HUES64 (cell line): Measurements from ENCODE around the gene GNB1L. TPM values are rescaled to one million over a fixed set of nuclear protein-coding genes. Genes with fewer than 3 reads are reported as not detected.

Source experiments
- H3K27ac ChIP-seq: 2 replicates; pipeline ENCODE4 v1.7.0; 2013; ENCODE audit warnings: low read depth, low read length, inconsistent platforms
- H3K27me3 ChIP-seq: 2 replicates; pipeline ENCODE4 v1.6.1; 2013; ENCODE audit warnings: mild to moderate bottlenecking, low read length; ENCODE audit not compliant: insufficient read depth
- H3K36me3 ChIP-seq: 2 replicates; pipeline ENCODE4 v1.6.1; 2013; ENCODE audit warnings: mild to moderate bottlenecking, low read length; ENCODE audit not compliant: insufficient read depth
- H3K4me1 ChIP-seq: 2 replicates; pipeline ENCODE4 v1.6.1; 2013; ENCODE audit warnings: mild to moderate bottlenecking, low read length, moderate library complexity; ENCODE audit not compliant: insufficient read depth
- H3K4me3 ChIP-seq: 2 replicates; pipeline ENCODE4 v1.5.1; 2013; ENCODE audit warnings: mild to moderate bottlenecking, low read length, moderate library complexity
- H3K9ac ChIP-seq: 2 replicates; pipeline ENCODE4 v1.6.1; 2013; ENCODE audit warnings: mild to moderate bottlenecking, low read depth, low read length
- H3K9me3 ChIP-seq: 2 replicates; pipeline ENCODE4 v1.6.1; 2013; ENCODE audit warnings: low read depth, low read length; ENCODE audit not compliant: insufficient read depth
- WGBS: fragments of 150-250, 120-280 bp; methylation state at CpG from one replicate; pipeline ENCODE4 v1.1.7; 2013; ENCODE audit warnings: missing lambda C conversion rate; 5-methylcytosine and 5-hydroxymethylcytosine counted together
- polyA plus RNA-seq, 2 experiments: library from polyadenylated mRNA; stranded (reverse); fragments of 50-300 nt; gene quantifications; one replicate each; pipeline ENCODE4 v1.2.3, GENCODE V29; 2013

The GNB1L gene, protein sequence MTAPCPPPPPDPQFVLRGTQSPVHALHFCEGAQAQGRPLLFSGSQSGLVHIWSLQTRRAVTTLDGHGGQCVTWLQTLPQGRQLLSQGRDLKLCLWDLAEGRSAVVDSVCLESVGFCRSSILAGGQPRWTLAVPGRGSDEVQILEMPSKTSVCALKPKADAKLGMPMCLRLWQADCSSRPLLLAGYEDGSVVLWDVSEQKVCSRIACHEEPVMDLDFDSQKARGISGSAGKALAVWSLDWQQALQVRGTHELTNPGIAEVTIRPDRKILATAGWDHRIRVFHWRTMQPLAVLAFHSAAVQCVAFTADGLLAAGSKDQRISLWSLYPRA
- 9.5 TPM for polyA plus RNA-seq (2013, experiment 1 of 2)
- 11.0 TPM for polyA plus RNA-seq (2013, experiment 2 of 2)

DNA sequence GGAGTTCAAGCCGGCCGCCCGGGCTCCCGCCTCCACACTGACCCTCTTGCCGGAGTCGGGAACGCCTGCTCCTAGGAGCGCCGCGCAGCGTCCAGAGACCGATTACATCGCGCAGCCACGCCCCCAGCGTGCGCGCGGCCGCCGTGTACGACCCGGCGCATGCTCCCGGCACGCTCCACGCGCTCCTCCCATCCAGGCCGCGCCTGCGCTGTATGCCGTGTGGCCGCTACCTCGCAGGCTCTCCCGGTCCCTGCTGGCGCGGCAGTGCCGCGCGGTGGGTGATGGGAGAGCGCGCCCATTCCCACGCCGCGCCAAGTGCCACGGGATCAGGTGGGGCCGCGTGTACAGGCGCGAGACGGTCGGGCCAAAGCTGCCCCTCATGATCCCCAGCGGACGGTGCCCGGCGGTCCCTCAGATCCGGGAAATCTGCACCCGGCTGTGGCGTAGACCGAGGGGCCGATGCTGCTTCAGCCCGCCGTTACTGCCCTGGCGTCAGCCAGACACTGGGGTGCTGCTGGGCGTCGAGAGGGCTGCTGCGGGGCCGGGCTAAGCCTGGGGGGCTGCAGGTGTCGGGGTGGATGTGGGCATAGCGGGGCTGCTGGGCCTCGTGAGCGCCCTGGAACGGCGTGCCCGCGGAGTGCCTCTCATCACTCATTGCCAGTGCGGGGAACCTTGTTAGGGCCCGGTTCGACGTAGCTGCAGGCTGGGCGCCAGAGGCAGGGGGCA is at the start of gene GNB1L, which contains the start of gene RTL10:
TSS of gene GNB1L (minus strand) at position 97 of the 726 bp plus-strand sequence. CDS start 33,519 bp downstream, outside the sequence.
TSS of gene RTL10 (minus strand) at position 97 of the 726 bp plus-strand sequence. CDS start 2,613 bp downstream, outside the sequence.
- Histone ChIP-seq H3K4me1 (peaks cover 10% of the 10 kb centered on the region), H3K9ac (peak within 1 kb of the TSS; percentile 87), H3K27me3 (no peaks in the 10 kb centered on the region), H3K4me3 (peak within 1 kb of the TSS; percentile 90), H3K27ac (peak within 1 kb of the TSS; percentile 87), H3K36me3 (peaks cover 31% of the 10 kb centered on the region), H3K9me3 (no peaks in the 10 kb centered on the region)
- WGBS = under 1% methylated on average over 81 of the region's 81 CpGs

DNA sequence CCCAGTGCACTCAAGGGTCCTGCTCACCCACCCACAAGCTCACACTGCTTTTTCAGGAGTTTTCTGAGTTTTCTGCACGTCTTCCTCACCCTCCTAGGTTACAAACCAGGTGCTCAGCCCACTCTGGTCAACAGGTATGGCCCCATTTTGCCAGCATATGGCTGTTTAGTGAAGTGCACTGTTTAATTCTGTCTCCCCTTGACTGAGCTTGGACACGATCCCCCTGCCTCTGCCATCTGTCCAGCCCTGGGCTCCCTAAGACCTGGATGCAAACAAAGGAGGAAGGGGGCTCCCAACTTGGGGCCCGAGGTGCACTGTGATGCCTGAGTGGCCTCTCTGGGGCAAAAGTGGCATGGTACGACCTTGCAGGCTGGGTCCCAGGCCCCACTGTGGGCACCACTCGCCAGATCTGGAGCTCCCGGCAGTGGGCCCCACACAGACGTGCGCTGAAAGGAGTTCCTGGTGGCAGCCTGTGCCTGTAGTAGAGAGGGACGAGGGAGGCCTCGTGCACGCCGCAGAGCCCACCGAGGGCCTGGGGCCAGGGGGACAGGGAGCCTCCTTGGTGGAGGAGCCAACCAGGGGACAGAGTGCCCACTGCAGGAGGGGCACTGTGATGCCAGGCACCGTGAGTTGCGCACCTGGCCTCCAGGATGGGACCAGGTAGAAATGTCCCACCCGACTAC is 49.6 kb upstream of the GNB1L start:
- Histone ChIP-seq H3K4me3 (no peak overlapping the region), H3K9ac (no peak overlapping the region; the same call in 1 of the 2 replicates)

DNA sequence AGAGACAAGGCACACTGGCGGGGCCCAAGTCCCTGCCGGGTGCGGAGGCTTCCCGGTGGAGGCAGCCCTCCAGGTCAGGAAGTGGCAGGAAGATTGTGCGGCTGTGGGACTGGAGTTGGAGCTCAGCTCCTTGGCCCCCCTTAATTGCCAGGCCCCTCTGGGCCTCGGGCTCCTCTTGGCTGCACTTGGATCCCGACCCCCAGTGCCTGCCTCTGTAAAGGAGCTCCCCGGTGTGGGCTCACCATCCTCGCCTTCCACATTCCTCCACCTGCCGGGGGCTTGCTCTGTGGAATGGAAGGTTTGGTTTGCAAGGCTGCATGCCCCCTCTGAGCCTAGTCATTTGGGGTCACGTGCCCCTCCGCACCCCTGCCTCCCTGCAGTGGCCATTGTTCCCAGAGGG is 48.8 kb upstream of the GNB1L start:
- Histone ChIP-seq H3K9me3 (no peaks in the 10 kb centered on the region), H3K4me1 (peaks cover 10% of the 10 kb centered on the region; the same call in 1 of the 2 replicates), H3K36me3 (no peaks in the 10 kb centered on the region), H3K27me3 (no peaks in the 10 kb centered on the region), H3K4me3 (no peak overlapping the region), H3K9ac (no peak overlapping the region), H3K27ac (no peak overlapping the region)
- WGBS = 78% methylated on average over 12 of the region's 12 CpGs

More for the DNA sequence above, 49.6 kb upstream of the GNB1L start:
- H3K4me1 ChIP-seq = peaks cover 10% of the 10 kb centered on the region; the same call in 1 of the 2 replicates
- no peaks in the 10 kb centered on the region for H3K9me3 ChIP-seq
- H3K27ac ChIP-seq = no peak overlapping the region
- H3K27me3 ChIP-seq = no peaks in the 10 kb centered on the region
- 88% methylated on average over 16 of the region's 16 CpGs for WGBS
- no peaks in the 10 kb centered on the region for H3K36me3 ChIP-seq

DNA sequence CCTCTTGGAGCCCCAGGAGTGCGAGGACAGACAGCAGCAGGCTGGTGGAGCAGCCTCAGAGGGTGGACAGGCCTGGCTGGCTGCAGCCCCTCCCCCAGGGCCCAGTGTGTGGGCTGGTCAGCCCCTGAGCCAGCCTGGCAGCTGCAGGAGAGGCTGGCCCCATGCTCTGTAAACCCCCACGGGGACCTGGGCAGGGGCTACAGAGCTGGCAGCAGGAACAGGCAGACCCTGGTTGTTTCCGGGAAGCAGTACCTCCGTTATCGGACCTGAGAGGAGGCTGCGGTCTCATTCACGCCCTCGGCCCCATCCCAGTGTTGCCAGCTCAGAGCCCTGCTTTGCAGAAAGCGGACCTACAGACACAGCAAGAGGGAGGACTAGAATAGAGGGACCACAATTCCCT is 48.4 kb upstream of the GNB1L start:
- Histone ChIP-seq H3K9ac (no peak overlapping the region), H3K27ac (0 out of 2 replicates have a peak overlapping the region, but pooled peaks have one; percentile 12), H3K9me3 (no peaks in the 10 kb centered on the region), H3K4me1 (peaks cover 10% of the 10 kb centered on the region; the same call in 1 of the 2 replicates), H3K36me3 (no peaks in the 10 kb centered on the region), H3K4me3 (no peak overlapping the region), H3K27me3 (no peaks in the 10 kb centered on the region)
- WGBS = 80% methylated on average over 9 of the region's 9 CpGs

DNA sequence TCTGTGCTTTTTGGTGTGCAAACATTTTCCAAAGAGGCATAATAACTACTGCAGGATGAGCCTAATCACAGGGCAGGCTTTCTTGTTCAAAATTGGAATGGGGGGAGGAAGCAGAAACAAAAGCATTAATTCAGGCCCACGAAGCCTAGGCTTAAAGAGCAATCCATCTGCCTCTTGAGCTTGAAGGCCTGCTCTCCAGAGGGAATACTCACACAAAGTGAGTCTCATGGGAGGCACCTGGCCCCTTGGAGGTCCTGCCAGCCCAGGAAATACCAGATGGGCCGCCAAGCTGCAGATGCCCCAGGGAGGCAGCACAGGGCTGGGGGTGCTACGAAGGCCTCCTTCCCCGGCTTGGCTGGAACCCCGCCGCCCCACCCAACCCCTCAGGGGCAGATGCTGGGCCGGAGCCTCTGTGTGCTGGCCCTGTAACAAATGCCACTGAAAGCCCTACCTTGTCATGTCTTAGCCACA is 47.6 kb upstream of the GNB1L start:
- no peaks in the 10 kb centered on the region for H3K27me3 ChIP-seq
- H3K4me3 ChIP-seq = no peak overlapping the region
- no peak overlapping the region for H3K27ac ChIP-seq
- H3K36me3 ChIP-seq = no peaks in the 10 kb centered on the region
- WGBS = 90% methylated on average over 7 of the region's 7 CpGs
- no peak overlapping the region for H3K9ac ChIP-seq
- H3K4me1 ChIP-seq = peaks cover 10% of the 10 kb centered on the region; the same call in 1 of the 2 replicates
- H3K9me3 ChIP-seq = no peaks in the 10 kb centered on the region

DNA sequence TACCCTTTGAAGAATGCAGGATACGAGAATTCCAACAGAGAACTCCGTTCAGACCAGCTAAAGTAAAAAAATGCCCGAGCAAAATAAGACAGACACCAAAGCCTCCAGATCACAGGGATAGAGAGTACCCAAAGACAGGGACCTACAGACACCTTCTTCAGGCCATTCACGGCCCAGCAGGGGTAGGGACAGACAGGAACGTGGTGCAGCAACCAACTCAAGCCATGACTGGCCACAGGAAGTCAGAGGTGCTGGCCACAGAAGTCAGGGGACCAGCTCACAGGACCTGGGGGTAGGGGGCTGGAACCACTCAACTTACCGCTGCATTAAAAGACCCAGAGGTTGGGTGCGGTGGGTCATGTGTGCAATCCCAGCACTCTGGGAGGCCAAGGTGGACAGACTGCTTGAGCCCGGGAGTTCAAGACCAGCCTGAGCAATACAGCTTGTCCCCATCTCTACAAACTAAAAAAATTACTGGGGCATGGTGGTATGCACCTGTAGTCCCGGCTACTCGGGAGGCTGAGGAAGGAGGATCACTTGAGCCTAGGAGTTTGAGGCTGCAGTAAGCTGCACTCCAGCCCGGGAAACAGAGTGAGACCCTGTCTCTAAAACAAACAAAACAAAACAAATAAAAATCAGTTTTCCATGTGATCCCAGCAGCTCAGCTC is 47.0 kb upstream of the GNB1L start:
- no peak overlapping the region for H3K4me3 ChIP-seq
- 91% methylated on average over 11 of the region's 11 CpGs for WGBS
- H3K27ac ChIP-seq = no peak overlapping the region
- no peaks in the 10 kb centered on the region for H3K36me3 ChIP-seq
- H3K9me3 ChIP-seq = no peaks in the 10 kb centered on the region
- H3K9ac ChIP-seq = no peak overlapping the region
- peaks cover 10% of the 10 kb centered on the region; the same call in 1 of the 2 replicates for H3K4me1 ChIP-seq
- no peaks in the 10 kb centered on the region for H3K27me3 ChIP-seq

DNA sequence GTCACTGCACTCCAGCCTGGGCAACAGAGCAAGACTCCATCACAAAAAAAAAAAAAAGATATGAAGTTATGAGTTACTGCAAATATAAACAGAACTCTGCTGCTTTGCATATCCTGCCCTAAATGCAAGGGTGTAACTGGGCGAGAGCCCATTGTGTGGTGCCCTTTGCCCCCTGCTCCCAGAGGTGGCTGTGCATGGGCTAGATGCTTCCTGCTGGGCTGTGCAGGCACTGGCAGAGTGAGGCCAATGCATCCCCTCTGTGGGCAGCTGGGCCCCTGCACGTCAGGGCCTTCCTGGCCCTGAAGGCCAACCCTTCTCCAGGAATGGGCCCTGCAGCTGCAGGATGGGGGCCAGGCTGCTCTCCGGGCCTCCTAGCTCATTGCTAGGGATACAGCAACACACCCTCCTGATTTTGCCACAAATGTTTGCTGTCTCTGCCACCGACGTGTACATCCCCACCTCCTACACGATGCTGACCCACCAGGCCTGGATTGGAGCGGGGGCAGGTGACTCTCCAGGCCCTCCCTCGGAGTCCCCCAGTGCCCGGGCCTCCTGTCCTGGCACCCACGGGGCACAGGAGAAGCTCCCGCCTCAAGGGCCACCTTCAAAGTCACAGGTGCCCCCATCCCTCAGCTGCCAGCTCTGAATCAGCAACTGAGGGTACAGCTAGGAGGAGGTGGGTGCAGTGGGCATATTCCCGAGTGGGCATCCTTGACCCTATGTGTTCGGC is 46.2 kb upstream of the GNB1L start:
- no peak overlapping the region for H3K27ac ChIP-seq
- 94% methylated on average over 13 of the region's 13 CpGs for WGBS

DNA sequence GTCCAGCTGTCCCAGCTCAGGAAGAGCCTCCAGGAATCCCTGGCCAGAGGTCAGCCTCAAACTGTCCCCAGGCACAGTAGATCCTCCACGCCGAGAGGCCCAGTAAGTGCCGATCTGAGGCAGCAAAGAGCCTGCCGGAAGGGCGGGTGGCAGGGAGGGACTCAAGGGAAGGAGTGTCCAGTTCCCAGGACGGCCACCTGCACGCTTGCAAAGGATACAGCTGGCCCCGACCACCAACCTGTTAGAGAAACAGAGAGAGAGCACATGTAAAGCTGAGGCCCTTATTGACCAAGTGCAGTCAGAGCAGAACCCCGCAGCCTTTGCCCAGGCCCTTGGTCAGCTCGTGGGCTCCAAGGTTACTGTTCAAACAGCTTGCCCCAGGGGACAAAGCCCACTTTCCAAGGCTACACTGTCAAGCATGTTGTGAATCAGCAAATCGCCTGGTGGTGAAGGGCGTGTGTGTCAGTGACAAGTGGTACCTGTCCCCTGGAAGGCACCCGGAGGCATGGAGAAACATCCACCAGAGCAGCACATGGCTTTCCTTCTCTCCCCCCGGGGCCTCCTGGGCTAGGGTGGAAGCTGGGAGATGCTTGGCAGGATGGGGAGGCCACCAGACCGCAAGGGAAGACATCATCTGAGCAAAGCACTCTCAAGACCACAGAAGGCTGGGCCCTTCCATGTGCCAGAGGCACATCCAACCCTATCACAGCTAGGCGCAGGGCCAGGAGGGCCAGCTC is 44.3 kb upstream of the GNB1L start:
- Histone ChIP-seq H3K27ac (no peak overlapping the region), H3K27me3 (no peaks in the 10 kb centered on the region), H3K4me3 (no peak overlapping the region), H3K4me1 (peaks cover 10% of the 10 kb centered on the region; the same call in 1 of the 2 replicates), H3K36me3 (no peaks in the 10 kb centered on the region), H3K9me3 (no peaks in the 10 kb centered on the region), H3K9ac (no peak overlapping the region)
- WGBS = 93% methylated on average over 16 of the region's 16 CpGs

More for the DNA sequence above, 46.2 kb upstream of the GNB1L start:
- Histone ChIP-seq H3K4me1 (peaks cover 10% of the 10 kb centered on the region; the same call in 1 of the 2 replicates), H3K36me3 (no peaks in the 10 kb centered on the region), H3K9me3 (no peaks in the 10 kb centered on the region), H3K9ac (no peak overlapping the region), H3K4me3 (no peak overlapping the region), H3K27me3 (no peaks in the 10 kb centered on the region)

DNA sequence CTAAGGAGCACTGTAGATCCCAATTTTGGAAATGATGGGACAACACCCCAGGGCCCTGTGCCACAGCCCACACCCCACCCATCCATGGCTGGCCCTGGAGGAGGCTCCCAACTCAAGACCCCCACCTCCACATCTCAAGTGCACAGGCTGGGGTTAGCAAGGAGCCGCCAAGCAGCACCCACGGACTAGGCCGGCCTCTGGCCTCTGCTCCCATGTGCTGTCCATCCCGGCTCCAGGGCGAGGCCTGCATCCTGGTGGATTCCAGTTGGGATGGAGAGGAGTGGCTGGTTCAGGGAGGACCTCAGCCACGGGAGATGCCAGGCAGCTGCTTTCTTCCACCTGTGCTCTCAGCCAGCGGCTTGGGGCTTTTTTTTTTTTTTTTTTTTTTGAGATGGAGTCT is 43.5 kb upstream of the GNB1L start:
- Histone ChIP-seq H3K27me3 (no peaks in the 10 kb centered on the region), H3K36me3 (no peaks in the 10 kb centered on the region), H3K9ac (no peak overlapping the region), H3K9me3 (no peaks in the 10 kb centered on the region), H3K4me1 (peaks cover 5% of the 10 kb centered on the region; the same call in 1 of the 2 replicates), H3K4me3 (no peak overlapping the region), H3K27ac (no peak overlapping the region)
- WGBS = 91% methylated on average over 7 of the region's 7 CpGs
